Fibroblast of the aortic adventitia (primary cell): Measurements from ENCODE around the gene MYRIP. TPM values are rescaled to one million over a fixed set of nuclear protein-coding genes. Genes with fewer than 3 reads are reported as not detected.

Source experiments
- DNase-seq: peaks from one replicate; pipeline ENCODE4 v3.0.0-alpha.2; 2010; ENCODE audit warnings: low read depth
- H3K4me3 ChIP-seq: 2 replicates; pipeline ENCODE4 v1.5.1; 2011; ENCODE audit warnings: low read depth, mild to moderate bottlenecking, control low read depth, low read length, moderate library complexity
- CTCF ChIP-seq: IDR thresholded peaks from 2 replicates; pipeline ENCODE4 v1.5.1; 2011; ENCODE audit warnings: mild to moderate bottlenecking, low read length, control low read depth, inconsistent platforms; ENCODE audit not compliant: insufficient read depth
- total RNA-seq: library from RNA; depleted of rRNA; stranded (reverse); fragments of >200 nt; gene quantifications from 2 replicates; pipeline ENCODE4 v1.2.3, GENCODE V29; 2012; ENCODE audit warnings: low replicate concordance

MYRIP gene
- total RNA-seq, 1 donor = 8.6 TPM

GRCh38 chr3:39981547-39982184 lies 172.3 kb downstream of the MYRIP start:
- no peak for TF ChIP-seq CTCF
- DNase-seq = peak; percentile 39
- H3K4me3 ChIP-seq = no peak overlapping the region

GRCh38 chr3:39982665-39983357 lies 173.4 kb downstream of the MYRIP start:
- DNase-seq = no peak
- H3K4me3 ChIP-seq = no peak overlapping the region
- TF ChIP-seq CTCF = no peak

GRCh38 chr3:39989746-39990145 lies 180.3 kb downstream of the MYRIP start:
- H3K4me3 ChIP-seq = no peak overlapping the region
- DNase-seq = no peak
- no peak for TF ChIP-seq CTCF

- DNase-seq = peak; percentile 65
- H3K4me3 ChIP-seq = no peak overlapping the region
- peak; percentile 55 for TF ChIP-seq CTCF
Observed at GRCh38 chr3:39990532-39990931, 181.1 kb downstream of the MYRIP start.

- TF ChIP-seq CTCF = no peak
- DNase-seq = no peak
- no peak overlapping the region for H3K4me3 ChIP-seq
Observed at GRCh38 chr3:40008796-40009195, 199.4 kb downstream of the MYRIP start.

- no peak overlapping the region for H3K4me3 ChIP-seq
- no peak for TF ChIP-seq CTCF
- peak; percentile 23 for DNase-seq
Observed at GRCh38 chr3:40009991-40010390, 200.6 kb downstream of the MYRIP start.
